ENCODE measurements around the gene MFSD2A. TPM values are rescaled to one million over a fixed set of nuclear protein-coding genes. Genes with fewer than 3 reads are reported as not detected.

MFSD2A gene
- total RNA-seq, 1 donor from 2014 or later = 0.81 TPM

DNA sequence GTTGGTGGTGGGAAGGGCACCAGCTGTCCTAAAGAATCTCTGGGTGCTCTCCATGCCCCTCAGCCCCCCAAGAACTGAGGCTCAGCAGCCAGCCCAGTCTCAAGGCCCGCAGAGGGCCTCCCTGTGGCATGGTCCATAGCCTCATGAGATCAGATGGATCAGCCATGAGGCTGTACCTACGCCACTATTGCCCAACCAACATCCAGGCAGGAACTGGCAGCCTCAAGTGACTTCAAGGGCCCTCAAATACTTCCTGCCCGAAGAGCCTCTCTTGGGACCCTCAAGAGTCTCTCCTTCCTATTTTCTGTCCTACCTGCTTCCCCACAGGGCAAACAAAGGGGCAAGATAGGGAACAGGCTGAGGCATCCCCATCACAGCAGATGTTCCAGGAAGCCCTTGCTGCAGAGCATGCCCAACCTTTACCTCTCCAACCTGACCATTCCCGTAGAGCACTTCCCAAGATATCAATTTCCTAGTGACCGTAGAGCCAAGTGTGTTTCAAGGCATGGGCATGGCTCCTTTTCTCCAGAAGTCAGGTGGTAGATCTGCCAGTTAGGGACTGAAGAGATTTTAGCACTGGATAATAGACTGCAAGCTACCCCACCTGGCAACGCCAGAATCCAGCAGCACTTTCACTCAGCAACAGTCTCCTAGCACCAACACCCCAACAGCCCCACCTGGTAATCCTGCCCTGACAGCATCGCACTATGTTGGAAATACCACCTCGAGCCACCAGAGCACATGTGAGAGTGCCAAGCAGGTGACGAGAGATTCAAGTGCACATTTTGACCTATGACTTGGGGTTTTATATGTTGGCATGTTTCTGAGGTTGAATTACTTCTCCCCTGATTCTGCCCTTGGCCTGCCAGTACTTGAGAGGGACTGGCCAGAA lies 13.7 kb upstream of the MFSD2A start:
- no peaks in the 10 kb centered on the region for H3K9me3 Mint-ChIP-seq (ENCODE audit: unreplicated experiment)
- H3K36me3 Mint-ChIP-seq (ENCODE audit: unreplicated experiment) = no peaks in the 10 kb centered on the region
- peaks cover 27% of the 10 kb centered on the region for H3K27me3 Mint-ChIP-seq (ENCODE audit: unreplicated experiment)
- TF ChIP-seq CTCF (IDR thresholded peaks at IDR 0.05) = no peak
- no peak overlapping the region for H3K27ac Mint-ChIP-seq (ENCODE audit: unreplicated experiment)
- H3K4me1 Mint-ChIP-seq (ENCODE audit: unreplicated experiment) = no peaks in the 10 kb centered on the region
- H3K4me3 Mint-ChIP-seq (ENCODE audit: unreplicated experiment) = no peak overlapping the region
- DNase-seq (ENCODE audit: extremely low spot score, unreplicated experiment) = no peak

DNA sequence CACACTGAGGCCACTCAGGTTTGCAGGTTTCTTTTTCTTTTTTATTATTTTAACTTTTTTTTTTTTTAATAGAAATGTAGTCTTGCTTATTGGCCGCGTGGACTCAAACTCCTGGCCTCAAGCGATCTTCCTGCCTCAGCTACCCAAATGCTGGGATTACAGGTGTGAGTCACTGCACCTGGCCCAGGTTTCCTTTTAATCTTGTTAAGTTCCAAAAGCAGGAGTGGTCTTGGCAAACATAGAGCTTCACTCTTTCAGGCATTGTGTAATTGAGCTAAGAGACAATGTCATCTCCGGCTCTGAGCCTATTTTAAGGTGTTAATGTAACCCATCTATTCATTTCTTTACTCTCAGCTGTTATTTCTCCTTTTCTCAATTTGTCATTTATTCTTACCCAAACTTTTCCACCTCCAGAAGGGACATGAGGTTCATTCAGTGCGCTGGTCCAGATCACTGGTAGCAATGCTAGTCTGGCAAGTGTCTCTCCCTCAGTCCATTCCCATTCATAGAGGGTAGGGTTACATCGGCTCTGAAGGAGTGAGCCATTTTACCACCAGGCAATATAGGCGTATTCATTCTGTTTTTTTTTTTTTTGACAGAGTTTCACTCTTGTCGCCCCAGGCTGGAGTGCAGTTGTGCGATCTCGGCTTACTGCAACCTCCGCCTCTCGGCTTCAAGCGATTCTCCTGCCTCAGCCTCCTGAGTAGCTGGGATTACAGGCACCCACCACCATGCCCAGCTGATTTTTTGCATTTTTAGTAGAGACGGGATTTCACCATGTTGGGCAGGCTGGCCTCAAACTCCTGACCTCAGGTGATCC lies 11.3 kb upstream of the MFSD2A start:
- Mint-ChIP-seq H3K36me3 (ENCODE audit: unreplicated experiment) (no peaks in the 10 kb centered on the region), H3K27ac (ENCODE audit: unreplicated experiment) (no peak overlapping the region), H3K9me3 (ENCODE audit: unreplicated experiment) (no peaks in the 10 kb centered on the region), H3K4me1 (ENCODE audit: unreplicated experiment) (no peaks in the 10 kb centered on the region), H3K4me3 (ENCODE audit: unreplicated experiment) (no peak overlapping the region), H3K27me3 (ENCODE audit: unreplicated experiment) (peaks cover 34% of the 10 kb centered on the region)
- TF ChIP-seq CTCF (IDR thresholded peaks at IDR 0.05) = no peak
- no peak for DNase-seq (ENCODE audit: extremely low spot score, unreplicated experiment)

- Mint-ChIP-seq H3K9me3 (ENCODE audit: unreplicated experiment) (no peaks in the 10 kb centered on the region), H3K27ac (ENCODE audit: unreplicated experiment) (no peak overlapping the region), H3K36me3 (ENCODE audit: unreplicated experiment) (no peaks in the 10 kb centered on the region), H3K4me3 (ENCODE audit: unreplicated experiment) (no peak overlapping the region), H3K4me1 (ENCODE audit: unreplicated experiment) (no peaks in the 10 kb centered on the region), H3K27me3 (ENCODE audit: unreplicated experiment) (peaks cover 34% of the 10 kb centered on the region)
- no peak for TF ChIP-seq CTCF (IDR thresholded peaks at IDR 0.05)
- DNase-seq (ENCODE audit: extremely low spot score, unreplicated experiment) = no peak
Measured at GRCh38 chr1:39944410-39945112, 10.4 kb upstream of the MFSD2A start.

- H3K27me3 Mint-ChIP-seq (ENCODE audit: unreplicated experiment) = peaks cover 39% of the 10 kb centered on the region
- TF ChIP-seq CTCF (IDR thresholded peaks at IDR 0.05) = no peak
- H3K4me1 Mint-ChIP-seq (ENCODE audit: unreplicated experiment) = no peaks in the 10 kb centered on the region
- no peak overlapping the region for H3K27ac Mint-ChIP-seq (ENCODE audit: unreplicated experiment)
- peaks cover 5% of the 10 kb centered on the region for H3K9me3 Mint-ChIP-seq (ENCODE audit: unreplicated experiment)
- no peak overlapping the region for H3K4me3 Mint-ChIP-seq (ENCODE audit: unreplicated experiment)
- H3K36me3 Mint-ChIP-seq (ENCODE audit: unreplicated experiment) = no peaks in the 10 kb centered on the region
- DNase-seq (ENCODE audit: extremely low spot score, unreplicated experiment) = no peak
Measured at GRCh38 chr1:39946216-39946615, 8.7 kb upstream of the MFSD2A start.
